ENCODE measurements around the gene NRF1.
"Not testable (repeated sequence)": the region's sequence is repeated elsewhere in the genome, so short reads cannot be mapped to it uniquely, and the experiment has no call there.

The NRF1 gene

DNA sequence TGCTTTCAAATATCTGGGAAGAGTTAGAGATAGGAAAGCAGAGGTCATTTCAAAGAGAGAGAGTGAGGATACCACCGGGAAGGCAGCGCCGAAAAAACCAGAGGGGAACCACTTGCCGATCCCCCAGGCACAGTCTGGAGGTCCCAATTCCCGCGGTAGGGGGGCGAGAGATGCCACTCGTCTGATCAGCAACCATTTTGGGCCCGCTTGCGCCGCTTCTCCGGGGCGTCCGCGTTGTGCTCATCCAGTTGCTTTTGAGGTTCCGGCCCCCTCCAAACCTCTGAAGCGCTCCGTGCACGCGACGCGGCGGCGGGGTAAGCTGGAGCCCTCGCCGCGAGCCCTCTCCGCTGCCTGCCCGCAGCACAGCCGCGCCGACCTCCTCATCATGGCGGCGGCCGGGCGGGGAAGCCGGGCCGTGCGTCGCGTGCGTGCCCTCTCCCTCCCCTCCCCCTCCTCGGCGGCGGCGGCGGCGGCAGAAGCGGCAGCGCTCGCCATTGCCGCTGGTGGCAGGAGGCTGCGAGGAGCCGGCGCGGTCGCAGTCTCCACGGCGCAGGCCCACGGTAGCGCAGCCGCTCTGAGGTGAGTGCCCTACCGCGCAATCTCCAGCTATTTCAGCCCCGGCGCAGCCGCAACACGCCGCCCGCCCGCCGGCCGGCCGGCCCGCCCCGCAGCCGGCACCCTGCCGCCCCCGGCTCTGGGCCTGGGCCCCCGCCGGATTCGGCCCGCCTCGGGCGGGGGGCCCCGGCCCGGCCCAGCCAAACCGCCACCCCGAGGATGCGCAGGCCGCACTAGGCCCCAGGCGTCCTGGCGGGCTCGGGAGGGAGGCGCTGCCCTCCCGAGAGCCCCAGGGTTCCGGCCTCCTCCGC, at the start of gene NRF1:
Gene NRF1 (plus strand): TSS at position 475 of the 866 bp plus-strand sequence. CDS start 45,632 bp downstream, outside the sequence.
- peak; percentile 73 to 82 for DNase-seq

DNA sequence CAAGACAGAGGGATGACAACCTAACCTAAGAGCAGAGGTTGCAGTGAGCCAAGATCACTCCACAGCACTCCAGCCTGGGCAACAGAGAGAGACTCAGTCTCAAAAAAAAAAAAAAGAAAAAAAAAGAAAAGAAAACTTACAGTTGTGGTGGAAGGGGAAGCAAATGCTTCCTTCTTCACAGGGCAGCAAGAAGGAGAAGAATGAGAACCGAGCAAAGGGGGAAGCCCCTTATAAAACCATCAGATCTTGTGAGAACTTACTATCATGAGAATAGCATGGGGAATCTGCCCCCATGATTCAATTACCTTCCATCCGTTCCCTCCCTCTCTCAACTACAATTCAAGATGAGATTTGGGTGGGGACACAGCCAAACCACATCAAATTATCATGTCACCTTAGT, 45.2 kb upstream of the NRF1 start:
- peak; percentile 32 to 36 for DNase-seq

DNA sequence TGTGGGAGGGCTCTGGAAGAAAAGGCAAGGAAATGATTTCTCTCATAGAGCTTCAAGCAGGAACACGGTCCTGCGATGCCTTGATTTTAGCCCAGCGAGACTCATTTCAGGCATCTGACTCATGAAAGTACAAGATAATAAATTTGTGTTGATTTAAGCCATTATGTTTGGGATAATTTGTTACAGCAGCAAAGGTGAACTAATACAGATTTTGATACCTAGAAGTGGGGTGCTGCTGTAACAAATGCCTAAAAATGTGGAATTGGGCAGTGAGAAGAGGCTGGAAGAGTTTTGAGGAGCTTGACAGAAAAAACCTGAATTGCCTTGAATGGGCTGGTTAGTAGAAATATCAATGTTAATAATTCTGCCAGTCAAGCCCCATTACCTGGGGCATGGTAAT, 44.1 kb upstream of the NRF1 start:
- no peak for DNase-seq

DNA sequence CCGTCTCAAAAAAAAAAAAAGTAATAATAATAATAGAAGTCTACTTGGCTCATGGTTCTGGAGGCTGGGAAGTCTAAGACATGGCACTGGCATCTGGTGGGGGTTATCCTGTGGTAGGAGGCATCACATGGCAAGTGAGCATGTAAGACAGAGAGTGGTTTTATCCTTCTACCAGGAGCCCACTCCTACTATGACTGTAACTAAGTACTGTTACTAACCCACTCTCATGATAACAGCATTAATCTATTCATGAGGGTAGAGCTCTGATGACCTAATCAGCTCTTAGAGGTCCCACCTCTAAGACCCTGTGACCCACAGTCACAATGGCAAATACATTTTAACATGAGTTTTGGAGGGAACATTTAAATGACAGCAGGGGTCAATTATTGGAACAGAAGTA, 43.3 kb upstream of the NRF1 start:
- DNase-seq, result no peak

DNA sequence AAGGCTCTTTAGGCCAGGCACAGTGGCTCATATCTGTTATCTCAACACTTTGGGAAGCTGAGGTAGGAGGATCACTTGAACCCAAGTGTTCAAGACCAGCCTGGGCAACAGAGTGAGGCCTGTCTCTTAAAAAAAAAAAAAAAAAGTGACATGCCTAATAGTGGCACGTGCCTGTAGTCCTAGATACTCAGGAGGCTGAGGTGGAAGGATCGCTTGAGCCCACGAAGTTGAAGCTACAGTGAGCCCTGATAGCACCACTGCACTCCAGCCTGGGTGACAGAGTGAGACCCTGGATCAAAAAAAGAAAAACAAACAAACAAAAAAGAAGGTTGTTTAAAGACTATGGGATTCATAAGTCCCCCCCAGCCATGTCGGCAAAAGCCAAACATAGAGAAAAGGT, 42.2 kb upstream of the NRF1 start:
- no peak for DNase-seq

DNA sequence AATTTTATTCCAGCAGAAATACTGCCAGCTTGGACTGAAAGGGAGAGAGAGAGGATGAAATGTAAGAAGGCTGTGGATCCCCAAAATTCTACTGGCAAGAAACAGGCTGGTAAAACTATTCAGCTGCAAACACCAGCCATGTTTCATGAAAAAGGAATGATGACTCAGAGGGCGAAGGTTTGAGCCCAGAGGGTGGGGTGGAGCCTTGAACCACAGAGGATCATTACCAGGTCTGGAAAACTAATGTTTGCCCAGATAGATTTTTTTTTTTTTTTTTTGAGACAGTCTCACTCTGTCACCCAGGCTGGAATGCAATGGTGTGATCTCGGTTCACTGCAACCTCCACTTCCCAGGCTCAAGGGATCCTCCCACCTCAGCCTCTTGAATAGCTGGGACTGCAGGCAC, 41.7 kb upstream of the NRF1 start:
- no peak for DNase-seq

DNA sequence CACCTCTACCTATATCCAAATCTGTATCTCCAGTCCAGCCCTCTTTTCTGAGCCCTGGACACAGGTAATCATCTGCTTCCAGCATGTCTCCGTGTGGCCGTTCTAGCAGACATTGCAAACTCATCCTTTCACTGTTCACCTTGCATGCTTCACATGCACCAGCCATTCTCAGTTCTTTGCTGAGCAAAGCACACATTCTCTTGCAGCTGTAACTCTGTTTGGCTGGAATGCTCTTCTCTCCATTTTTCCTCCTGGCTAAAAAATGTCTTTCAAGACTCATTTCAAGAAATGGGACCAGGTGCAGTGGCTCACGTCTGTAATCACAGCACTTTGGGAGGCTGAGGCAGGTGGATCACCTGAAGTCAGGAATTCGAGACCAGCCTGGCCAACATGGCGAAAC, 40.3 kb upstream of the NRF1 start:
- no peak for DNase-seq

DNA sequence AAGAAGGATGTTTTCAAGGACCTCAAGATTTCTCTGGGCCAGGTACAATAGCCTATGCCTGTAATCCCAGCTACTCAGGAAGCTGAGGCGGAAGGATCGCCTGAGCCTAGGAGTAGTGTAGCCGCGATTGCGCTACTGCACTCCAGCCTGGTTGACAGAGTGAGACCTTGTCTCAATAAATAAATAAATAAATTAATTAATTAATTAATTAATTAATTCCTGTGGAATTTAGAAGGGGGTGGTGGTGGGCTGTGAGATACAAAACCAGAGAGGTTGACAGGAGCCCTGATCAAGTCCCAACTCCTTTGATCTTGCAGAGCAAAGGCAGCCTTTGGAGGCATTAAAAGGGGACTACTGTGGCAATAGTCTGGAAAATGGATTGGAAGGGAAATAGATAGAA, 39.3 kb upstream of the NRF1 start:
- no peak for DNase-seq

DNA sequence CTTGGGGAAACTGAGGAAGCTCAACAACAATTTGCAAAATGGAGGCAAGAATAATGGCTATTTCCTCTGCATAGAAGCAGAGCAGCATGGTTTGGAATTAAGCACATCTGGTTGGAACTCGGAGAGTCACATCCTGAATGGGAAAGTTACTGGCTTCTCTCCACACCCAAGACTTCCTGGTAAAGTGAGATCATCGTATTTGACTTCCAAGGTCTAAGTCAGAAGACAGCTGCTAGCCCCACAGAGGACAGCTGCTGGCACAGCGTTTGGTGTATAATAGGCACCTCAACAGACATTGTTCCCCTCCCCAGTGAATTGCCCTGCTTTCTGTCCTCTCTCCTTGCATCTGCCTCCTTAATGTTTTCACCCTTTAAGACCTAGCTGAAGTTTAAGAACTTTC, 37.0 kb upstream of the NRF1 start:
- DNase-seq, result no peak

DNA sequence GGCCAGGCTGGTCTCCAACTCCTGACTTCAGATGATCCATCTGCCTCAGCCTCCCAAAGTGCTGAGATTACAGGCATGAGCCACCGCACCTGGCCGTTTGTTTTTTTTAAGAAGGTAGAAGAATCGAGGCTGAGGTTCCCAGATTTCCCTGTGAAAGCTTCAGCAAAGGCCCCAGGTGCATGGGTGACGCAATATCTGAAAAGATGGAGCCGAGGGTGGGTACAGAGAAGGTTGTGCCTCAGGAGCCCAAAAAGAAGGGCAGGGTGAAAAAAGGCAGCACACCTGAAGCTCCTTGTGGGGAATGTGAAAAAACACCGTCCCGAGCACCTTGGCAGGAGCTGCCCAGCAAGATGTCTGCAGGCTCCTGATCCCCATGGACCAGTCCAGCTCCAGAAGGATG, 35.8 kb upstream of the NRF1 start:
- DNase-seq, result no peak

DNA sequence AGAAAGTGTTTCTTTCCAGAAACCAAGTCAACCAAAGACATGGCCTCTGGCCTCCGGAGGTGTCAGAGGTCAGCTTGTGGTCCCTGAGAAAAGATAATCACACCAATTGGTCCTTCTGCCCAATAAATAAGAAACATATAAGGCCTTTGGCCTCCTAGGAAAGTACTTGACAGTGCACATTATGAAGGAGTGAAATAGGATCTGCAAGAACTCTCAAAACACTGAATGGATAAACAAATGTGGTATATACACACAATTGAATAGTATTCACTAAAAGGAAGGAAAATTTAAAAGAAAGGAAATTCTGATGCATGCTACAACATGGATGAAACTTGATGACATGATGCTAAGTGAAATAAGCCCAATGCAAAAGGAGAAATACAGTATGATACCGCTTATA, 35.4 kb upstream of the NRF1 start:
- no peak for DNase-seq

DNA sequence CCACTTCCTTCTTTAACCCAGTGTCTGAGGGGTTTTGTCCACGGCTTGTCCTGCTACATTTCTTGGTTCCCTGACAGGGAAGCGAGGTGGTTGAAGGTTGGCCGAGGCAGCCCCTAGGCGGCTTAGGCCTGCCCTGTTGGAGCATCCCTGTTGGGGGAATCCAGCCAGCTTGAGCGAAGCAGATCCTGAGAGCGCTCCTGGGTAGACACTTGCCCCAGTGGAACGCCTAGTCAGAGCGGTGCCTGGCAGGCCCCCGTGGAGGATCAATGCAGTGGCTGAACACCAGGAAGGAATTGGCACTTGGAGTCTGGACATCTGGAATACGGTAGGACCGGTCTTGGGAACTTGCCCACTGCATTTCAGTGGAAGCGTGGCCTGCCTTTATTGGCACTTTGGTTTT, 32.7 kb upstream of the NRF1 start:
- no peak for DNase-seq

DNA sequence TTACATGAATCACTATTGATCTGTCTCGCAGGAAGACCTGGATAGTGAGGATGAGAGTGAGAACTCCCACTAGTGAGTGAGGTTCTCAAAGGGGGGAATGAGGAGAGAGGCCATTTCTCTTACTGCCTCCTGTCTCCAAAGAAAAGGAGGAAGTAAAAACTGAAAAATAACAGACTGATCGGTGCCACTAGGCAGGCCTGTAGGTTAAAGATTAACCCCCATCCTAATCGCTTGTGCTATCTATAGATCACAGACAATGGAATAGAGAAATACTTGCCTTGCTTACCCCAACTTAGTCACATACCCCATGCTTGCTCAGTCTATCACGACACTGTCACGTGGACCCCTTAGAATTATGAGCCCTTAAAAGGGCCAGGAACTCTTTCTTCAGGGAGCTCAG, 25.3 kb upstream of the NRF1 start:
- DNase-seq, result not testable (repeated sequence)

DNA sequence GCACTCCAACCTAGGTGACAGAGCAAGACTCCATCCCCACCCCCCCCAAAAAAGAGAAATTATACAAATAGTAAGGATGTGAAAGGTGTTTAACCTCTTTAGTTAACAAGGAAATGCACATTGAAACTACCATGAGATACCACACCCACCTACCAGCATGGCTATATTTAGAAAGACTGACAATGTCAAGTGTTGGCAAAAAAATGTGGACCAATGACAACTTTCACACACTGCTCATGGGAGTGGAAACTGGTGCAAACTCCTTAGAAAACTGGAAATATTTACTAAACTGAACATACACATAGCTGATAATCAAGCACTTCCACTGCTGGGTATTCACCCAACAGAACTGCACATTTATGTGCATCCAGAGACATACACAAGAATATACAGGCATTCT, 23.3 kb upstream of the NRF1 start:
- no peak for DNase-seq

DNA sequence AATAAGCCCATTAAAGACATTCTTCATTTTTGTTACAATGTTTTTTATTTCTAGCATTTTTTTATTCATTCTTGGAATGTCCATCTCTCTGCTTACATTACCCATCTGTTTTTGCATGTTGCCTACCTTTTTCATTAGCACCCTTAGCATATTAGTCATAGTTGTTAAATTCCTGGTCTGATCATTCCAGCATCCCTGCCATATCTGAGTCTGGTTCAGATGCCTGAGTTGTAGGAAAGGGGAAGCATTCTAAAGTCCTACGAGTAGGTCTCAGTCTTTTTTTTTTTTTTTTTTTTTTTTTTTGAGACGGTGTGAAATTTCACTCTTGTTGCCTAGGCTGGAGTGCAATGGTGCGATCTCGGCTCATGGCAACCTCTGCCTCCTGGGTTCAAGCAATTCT, 19.7 kb upstream of the NRF1 start:
- no peak for DNase-seq

DNA sequence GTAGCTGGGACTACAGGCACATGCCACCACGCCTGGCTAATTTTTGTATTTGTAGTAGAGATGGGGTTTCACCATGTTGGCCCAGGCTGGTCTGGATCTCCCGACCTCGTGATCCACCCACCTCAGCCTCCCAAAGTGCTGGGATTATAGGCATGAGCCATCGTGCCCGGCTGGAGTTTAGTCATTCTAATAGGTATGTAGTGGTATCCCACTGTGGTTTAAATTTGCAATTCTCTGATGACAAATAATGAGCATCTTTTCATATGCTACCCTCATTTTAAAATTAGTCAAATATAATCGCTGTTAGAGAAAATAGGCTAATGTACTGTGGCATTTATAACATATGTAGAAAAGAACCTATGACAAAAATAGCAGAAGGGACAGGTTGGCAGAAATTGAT, 15.1 kb upstream of the NRF1 start:
- not testable (repeated sequence) for DNase-seq

DNA sequence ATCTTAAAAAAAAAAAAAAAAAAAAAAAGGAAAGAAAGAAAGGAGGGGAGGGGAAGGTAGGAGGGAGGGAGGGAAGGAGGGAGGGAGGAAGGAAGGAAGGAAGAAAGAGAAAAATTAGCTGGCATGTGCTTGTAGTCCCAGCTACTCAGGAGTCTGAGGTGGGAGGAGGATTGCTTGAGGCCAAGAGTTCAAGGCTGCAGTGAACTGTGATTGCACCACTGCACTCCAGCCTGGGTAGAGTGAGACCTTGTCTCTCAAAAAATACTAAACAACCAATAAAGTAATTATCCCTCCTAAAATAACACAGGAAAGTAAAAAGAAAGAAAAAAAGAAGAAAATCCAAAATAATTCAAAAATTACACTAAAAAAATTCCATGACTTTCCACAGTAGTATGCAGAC, 13.8 kb upstream of the NRF1 start:
- DNase-seq, result no peak

DNA sequence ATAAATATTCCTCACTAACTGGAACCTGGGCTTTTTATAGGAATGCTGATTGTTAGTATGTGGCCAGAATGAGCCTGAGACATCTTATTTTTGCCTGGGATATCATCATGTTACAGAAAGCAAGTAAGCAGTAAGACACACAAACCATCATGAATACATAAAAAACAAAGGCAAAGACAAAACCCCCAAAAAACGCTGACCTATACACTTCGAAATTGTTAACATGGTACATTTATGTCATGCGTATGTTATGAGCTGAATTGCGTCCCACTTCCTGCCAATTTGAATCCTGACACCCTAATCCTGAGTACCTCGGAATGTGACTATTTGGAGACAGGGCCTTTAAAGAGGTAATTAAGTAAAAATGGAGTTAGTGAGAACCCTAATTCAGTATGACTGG, 12.3 kb upstream of the NRF1 start:
- no peak for DNase-seq

DNA sequence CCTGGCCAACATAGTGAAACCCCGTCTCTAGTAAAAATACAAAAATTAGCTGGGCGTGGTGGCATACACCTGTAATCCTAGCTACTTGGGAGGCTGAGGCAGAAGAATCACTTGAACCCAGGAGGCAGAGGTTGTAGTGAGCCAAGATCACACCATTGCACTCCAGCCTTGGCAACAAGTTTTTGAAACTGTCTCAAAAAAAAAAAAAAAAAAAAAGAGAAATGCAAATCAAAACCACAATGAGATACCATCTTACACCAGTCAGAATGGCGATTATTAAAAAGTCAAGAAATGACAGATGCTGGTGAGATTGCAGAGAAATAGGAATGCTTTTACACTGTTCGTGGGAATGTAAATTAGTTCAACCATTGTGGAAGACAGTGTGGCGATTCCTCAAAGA, 7.9 kb upstream of the NRF1 start:
- DNase-seq, result not testable (repeated sequence)

DNA sequence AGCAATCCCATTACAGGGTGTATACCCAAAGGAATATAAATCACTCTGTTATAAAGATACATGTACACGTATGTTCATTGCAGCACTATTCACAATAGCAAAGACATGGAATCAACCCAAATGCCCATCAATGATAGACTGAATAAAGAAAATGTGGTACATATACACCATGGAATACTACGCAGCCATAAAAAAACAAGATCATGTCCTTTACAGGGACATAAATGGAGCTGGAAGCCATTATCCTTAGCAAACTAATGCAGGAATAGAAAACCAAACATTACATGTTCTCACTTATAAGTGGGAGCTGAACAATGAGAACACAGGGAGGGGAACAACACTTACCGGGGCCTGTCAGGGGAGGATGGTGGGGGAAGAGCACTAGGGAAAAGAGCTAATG, 7.5 kb upstream of the NRF1 start:
- not testable (repeated sequence) for DNase-seq

DNA sequence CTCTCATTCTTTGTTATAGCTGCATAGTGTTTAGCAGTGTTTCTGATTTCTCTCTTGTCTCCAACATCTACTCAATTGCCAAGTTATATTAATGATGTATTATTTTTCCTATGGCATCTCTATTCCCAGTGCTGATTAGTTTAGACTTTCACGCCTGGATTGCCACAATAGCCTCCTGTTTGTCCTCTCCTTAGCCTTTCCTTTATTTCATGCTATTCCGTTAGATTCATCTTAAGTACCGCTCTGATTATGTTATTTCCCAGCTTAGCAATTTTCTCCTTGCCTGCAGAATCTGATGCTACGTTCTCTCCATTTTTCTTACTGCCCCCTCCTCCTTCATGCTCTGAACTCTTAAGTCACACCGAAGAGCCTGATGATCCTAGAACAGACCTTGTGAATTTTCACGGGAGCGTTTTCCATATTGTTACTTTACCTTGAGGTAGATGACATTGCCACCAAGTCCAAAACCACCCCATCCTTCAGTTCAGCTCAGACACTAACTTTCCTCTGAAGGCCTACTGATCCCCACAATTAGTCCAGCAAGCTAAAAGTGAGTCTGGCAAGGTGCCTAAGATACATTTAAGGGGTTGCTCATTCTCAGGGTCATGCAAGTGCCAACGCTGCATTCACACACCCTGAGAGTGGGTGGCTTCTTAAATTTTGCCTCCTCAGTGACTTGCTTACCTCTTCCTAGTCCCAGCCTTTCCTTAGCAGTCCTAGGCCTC, 6.6 kb upstream of the NRF1 start:
- no peak for DNase-seq

DNA sequence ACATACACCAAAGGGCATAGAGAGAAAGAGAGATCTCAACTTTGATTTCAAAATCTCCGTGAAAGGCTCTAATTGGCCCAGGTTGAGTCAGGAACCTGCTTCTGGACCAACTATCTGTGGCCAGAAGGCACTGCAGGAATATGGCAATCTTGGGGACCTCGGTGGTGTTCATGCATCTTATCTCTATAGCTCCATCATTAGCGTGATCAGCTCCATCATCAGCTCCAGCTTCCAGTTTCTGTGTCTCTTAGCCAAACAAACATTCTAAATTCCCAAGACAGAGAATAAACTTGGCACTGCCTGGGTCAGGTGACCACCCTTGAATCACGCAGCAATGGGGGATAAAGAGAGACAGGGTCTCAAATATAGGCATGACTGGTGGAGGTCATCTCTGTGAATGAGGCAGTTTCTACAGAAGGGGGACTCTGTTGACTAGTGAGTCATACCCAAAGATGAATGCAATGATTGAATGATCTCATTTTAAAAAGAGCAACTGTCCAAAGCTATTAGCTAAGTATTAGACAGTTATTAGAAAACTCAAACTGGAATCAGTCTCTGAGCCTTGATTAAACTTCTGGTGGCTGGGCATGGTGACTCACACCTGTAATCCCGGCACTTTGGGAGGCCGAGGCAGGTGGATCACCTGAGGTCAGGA, 5.4 kb upstream of the NRF1 start:
- DNase-seq, result no peak

DNA sequence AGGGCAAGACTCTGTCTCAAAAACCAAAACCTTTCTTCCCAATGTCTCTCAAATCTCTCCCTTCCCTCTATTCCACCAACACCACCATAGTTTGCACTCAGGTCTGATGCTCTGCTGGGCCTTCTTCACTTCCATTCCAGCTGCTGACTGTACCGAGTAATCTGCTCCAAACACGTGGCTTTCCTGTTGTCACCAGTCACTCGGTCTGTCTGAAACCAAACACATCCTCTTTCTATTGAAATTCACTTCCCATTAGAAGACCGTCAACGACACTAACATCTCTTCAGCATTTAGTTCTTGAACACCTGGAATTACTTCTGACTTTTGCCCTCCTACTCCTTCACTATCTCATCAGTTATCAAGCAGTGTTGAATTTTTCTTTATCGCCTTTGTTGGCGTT, 4.7 kb upstream of the NRF1 start:
- peak; percentile 71 for DNase-seq
